Tibial nerve (tissue), 3 donors: ENCODE measurements around the gene CLIP2.

Experiments used
- CTCF ChIP-seq, 5 experiments: fragments of 200-600 bp in 3 of 5; fragments of 450-650 bp in 2 of 5; sonication (generic) in 3 of 5; IDR thresholded peaks; one replicate each; pipeline ENCODE4 v1.5.1; 2016 to 2019; ENCODE audit warnings: antibody characterized with exemption in 5 of 5, mild to moderate bottlenecking in 3 of 5, moderate library complexity in 2 of 5
- POLR2A ChIP-seq, 2 donors: fragments of 450-650 bp; IDR thresholded peaks; one replicate each; pipeline ENCODE4 v1.6.1; 2017; ENCODE audit warnings: antibody characterized with exemption in 2 of 2, mild to moderate bottlenecking in 2 of 2, moderate library complexity in 2 of 2

DNA sequence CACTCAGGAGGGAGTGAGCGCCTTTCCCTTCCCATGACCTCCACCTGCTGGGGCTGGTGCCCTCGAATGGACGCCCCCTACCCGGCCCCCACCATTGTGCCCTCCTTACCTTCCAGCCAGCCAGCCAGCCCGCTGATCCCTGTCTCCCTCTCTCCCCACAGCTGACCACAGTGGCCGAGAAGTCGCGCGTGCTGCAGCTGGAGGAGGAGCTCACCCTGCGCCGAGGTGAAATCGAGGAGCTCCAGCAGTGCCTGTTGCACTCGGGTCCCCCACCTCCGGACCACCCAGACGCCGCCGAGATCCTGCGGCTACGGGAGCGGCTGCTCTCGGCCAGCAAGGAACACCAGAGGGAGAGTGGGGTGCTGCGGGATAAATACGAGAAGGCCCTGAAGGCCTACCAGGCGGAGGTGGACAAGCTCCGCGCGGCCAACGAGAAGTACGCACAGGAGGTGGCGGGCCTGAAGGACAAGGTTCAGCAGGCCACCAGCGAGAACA lies 86.6 kb downstream of the CLIP2 start:
- TF ChIP-seq CTCF (IDR thresholded peaks at IDR 0.05) (no peak), POLR2A (IDR thresholded peaks at IDR 0.05) (no peak)
